B cell (primary cell): ENCODE data around the gene PDLIM7.

ENCODE experiments used
- EZH2 ChIP-seq: IDR thresholded peaks from 2 replicates; pipeline ENCODE4 v1.6.1; 2012; ENCODE audit warnings: borderline replicate concordance, low read depth, mild to moderate bottlenecking, moderate library complexity, low read length; ENCODE audit not compliant: insufficient read depth, poor library complexity, severe bottlenecking
- TF ChIP-seq, protein P1 (sequence below): fragments of 200-600 bp; IDR thresholded peaks from one replicate; pipeline ENCODE4 v1.8.0; 2022; ENCODE audit warnings: antibody characterized with exemption, mild to moderate bottlenecking

DNA sequence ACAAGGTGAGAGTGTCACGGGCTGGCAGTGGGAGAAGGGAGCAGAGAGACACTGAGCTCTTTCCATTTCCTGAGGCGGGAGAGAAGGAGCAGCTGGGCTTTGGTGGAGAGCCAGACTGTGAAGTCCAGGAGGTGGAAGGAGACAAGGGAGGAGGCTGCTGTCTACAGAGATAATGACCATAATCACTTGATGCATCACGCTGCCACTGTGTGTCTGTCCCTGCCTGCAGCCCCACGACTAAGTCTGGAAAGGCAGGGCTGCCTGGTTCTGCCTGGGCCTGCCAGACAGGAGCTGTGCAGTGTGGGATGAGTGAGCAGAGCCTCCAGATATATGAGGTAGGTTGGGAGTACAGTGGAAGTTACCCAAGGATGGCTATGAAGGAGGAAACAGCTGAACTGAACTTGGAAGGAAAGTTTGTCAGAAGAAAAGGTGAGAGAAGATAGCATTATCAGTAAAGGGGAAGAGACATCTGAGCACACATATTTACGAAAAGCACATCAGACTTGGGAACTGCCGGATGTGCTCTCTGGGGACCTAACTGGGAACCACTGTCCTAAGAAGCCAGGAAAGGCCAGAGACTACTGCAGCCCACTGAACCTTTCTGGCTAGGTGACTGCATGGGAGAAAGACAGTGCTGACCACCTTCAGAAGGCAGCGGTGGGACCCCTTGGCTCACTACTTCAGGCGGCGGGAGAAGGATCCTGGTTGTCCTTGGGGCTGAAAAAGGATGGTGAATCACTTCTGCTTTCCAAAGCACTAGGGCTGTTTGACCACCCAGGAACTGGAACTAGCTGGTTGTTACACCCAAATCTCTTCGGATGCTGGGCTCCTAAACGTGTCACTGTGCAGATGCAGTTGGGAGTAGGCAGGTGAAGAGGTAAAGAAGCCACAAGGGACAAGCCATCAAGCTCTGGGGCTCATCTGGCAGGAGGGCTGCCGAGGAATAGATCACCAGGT lies 32.1 kb upstream of the PDLIM7 start:
- TF ChIP-seq, protein P1, sequence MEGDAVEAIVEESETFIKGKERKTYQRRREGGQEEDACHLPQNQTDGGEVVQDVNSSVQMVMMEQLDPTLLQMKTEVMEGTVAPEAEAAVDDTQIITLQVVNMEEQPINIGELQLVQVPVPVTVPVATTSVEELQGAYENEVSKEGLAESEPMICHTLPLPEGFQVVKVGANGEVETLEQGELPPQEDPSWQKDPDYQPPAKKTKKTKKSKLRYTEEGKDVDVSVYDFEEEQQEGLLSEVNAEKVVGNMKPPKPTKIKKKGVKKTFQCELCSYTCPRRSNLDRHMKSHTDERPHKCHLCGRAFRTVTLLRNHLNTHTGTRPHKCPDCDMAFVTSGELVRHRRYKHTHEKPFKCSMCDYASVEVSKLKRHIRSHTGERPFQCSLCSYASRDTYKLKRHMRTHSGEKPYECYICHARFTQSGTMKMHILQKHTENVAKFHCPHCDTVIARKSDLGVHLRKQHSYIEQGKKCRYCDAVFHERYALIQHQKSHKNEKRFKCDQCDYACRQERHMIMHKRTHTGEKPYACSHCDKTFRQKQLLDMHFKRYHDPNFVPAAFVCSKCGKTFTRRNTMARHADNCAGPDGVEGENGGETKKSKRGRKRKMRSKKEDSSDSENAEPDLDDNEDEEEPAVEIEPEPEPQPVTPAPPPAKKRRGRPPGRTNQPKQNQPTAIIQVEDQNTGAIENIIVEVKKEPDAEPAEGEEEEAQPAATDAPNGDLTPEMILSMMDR: no peak
- TF ChIP-seq EZH2: no peak
